Measurements from ENCODE around the gene SCAMP3.
A peak's percentile ranks its signal among the peaks of the same experiment; 100 is the strongest.

Gene SCAMP3

GRCh38 chr1:155285063-155285462, 22.9 kb upstream of the SCAMP3 start:
- DNase-seq, result no peak

GRCh38 chr1:155284476-155284875, 22.3 kb upstream of the SCAMP3 start:
- no peak for DNase-seq

- no peak for DNase-seq
These were observed 20.4 kb upstream of the SCAMP3 start for GRCh38 chr1:155282488-155283091.

GRCh38 chr1:155279268-155279667, 17.1 kb upstream of the SCAMP3 start:
- no peak for DNase-seq

GRCh38 chr1:155278689-155279160, 16.6 kb upstream of the SCAMP3 start:
- DNase-seq, result no peak

- no peak for DNase-seq
These were observed 15.9 kb upstream of the SCAMP3 start for GRCh38 chr1:155277902-155278688.

- DNase-seq, result peak; percentile 90
These were observed 15.1 kb upstream of the SCAMP3 start, which contains the start of gene HCN3 for GRCh38 chr1:155277070-155277901. Gene HCN3, plus strand, starts transcription at chr1:155277463. Its CDS starts 128 bp downstream, at chr1:155277591.

- DNase-seq, result peak; percentile 98
These were observed 11.4 kb upstream of the SCAMP3 start, which contains the start of gene CLK2 for GRCh38 chr1:155273343-155274245. Gene CLK2, minus strand, starts transcription at chr1:155273504. Its CDS starts 2,527 bp downstream, at chr1:155270977.

- no peak for DNase-seq
These were observed 10.5 kb upstream of the SCAMP3 start for GRCh38 chr1:155272466-155273342.

- no peak for DNase-seq
These were observed 7.2 kb upstream of the SCAMP3 start for GRCh38 chr1:155269381-155269780.

GRCh38 chr1:155268630-155269029, 6.5 kb upstream of the SCAMP3 start:
- no peak for DNase-seq

- DNase-seq, result no peak
These were observed 5.2 kb upstream of the SCAMP3 start for GRCh38 chr1:155267373-155267772.

GRCh38 chr1:155266553-155266952, 4.4 kb upstream of the SCAMP3 start:
- DNase-seq, result no peak

GRCh38 chr1:155263067-155263466, 907 bp upstream of the SCAMP3 start:
- DNase-seq, result no peak

- no peak for DNase-seq
These were observed 688 bp downstream of the SCAMP3 start for GRCh38 chr1:155261493-155261851.

- no peak for DNase-seq
These were observed 1.9 kb downstream of the SCAMP3 start for GRCh38 chr1:155260276-155260675.

- no peak for DNase-seq
These were observed 5.9 kb downstream of the SCAMP3 start for GRCh38 chr1:155256058-155256852.

- peak; percentile 66 for DNase-seq
These were observed 6.7 kb downstream of the SCAMP3 start, which contains the start of gene ENTREP3 for GRCh38 chr1:155255243-155256007. Gene ENTREP3, minus strand, starts transcription at chr1:155255483. Its CDS starts 606 bp downstream, at chr1:155254877.

GRCh38 chr1:155254714-155255242, 7.4 kb downstream of the SCAMP3 start:
- no peak for DNase-seq
